Activated naive CD4-positive, alpha-beta T cell treated with anti-CD3 and anti-CD28 coated beads, Interleukin-2, amount 50 U/mL, for 72 hours (primary cell): Measurements from ENCODE around the gene DSTYK. TPM values are rescaled to one million over a fixed set of nuclear protein-coding genes. Genes with fewer than 3 reads are reported as not detected.

Source experiments
- ATAC-seq, 2 donors: fragments of 150-1000 bp; cut with Tn5 transposase; 2 replicates each; pipeline ENCODE4 v1.10.0; 2021; ENCODE audit warnings: mild to moderate bottlenecking in 2 of 2, moderate library complexity in 2 of 2
- DNase-seq, 2 donors: peaks; one replicate each; pipeline ENCODE4 v3.0.0; 2021 to 2022; ENCODE audit warnings: low spot score in 2 of 2
- H3K27ac Mint-ChIP-seq, 2 donors: one replicate each; pipeline ENCODE4 v1.8.0; 2022; ENCODE audit warnings: mild to moderate bottlenecking in 2 of 2, mixed read lengths in 2 of 2
- H3K36me3 Mint-ChIP-seq, 2 donors: one replicate each; pipeline ENCODE4 v1.8.0; 2022; ENCODE audit warnings: mixed read lengths in 2 of 2
- H3K9me3 Mint-ChIP-seq, 2 donors: one replicate each; pipeline ENCODE4 v1.8.0; 2022; ENCODE audit warnings: mixed read lengths in 2 of 2
- total RNA-seq, 2 donors: library from RNA; stranded (reverse); gene quantifications; one replicate each; pipeline ENCODE4 v1.2.3, GENCODE V29; 2022

Gene DSTYK
- total RNA-seq, 2 donors from 2014 or later: 13.0 to 15.3 TPM

DNA sequence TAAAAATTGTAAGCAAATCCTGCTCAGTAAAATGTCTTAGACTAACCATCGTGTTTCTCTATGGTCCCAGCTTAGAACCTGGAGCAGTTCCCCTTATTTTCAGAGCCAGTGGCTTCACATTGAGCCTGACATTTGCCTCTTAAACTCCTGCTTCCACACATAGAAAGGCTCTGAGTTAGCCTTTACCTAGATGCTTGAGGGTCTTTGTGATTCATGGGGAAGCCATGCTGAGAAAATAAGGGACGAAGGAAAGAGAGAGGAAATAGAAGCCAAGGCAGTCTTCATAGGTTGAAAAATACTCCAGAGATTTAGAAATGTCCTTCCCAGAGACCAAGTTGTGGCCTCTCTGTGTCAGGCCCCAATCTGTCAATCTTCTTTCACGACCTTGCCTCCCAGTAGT, 73.6 kb downstream of the DSTYK start:
- Mint-ChIP-seq H3K9me3 (no peaks in the 10 kb centered on the region), H3K36me3 (no peaks in the 10 kb centered on the region), H3K27ac (no peak overlapping the region)
- ATAC-seq: no peak
- no peak for DNase-seq

DNA sequence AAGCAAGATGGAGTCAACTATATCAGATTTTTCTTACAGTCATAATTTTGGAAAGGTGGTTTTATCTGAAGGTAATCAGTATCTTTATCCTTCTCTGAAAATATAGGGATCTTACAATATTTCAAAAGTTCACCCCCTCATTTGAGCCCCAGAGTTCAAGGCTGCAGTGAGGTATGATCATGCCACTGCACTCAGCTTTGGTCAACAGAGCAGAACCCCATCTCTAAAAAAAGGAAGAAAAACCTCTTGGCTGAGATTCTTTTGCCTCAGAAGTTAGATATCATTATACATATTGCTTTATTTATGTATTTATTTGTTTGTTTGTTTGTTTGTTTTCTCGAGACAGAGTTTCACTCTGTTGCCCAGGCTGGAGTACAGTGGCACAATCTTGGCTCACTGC, 78.2 kb downstream of the DSTYK start:
- H3K27ac Mint-ChIP-seq: no peak overlapping the region
- ATAC-seq (no peak), DNase-seq (no peak)
- H3K36me3 Mint-ChIP-seq: no peaks in the 10 kb centered on the region
- H3K9me3 Mint-ChIP-seq: no peaks in the 10 kb centered on the region

DNA sequence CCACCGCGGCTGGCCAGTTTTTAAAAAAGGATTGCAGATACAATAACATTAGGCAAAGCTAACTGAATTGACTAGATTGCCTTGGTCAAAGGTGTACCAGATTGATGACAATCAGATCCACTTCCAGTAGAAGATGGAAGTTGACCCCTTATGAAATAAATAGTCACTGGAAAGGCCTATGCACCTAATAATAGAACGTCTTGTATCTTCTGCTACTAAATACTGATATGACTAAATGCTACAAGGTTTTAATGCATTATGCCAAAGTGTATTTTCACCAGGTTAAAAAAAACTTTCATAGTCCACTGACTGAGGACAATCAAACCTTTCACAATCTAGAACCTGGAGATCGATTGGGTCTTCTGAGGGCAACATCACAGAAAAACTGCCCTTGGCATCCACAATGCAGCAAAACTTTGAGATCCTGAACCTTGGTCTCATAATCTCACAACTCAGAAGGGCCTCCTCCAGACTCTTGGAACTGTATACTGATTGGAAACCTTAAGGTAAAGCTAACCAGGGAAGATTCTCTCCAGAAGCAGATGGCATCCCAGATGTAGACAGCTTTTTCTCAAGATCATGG, 82.0 kb downstream of the DSTYK start:
- DNase-seq: no peak
- Mint-ChIP-seq H3K36me3 (no peaks in the 10 kb centered on the region), H3K9me3 (no peaks in the 10 kb centered on the region), H3K27ac (no peak overlapping the region)
- no peak for ATAC-seq

DNA sequence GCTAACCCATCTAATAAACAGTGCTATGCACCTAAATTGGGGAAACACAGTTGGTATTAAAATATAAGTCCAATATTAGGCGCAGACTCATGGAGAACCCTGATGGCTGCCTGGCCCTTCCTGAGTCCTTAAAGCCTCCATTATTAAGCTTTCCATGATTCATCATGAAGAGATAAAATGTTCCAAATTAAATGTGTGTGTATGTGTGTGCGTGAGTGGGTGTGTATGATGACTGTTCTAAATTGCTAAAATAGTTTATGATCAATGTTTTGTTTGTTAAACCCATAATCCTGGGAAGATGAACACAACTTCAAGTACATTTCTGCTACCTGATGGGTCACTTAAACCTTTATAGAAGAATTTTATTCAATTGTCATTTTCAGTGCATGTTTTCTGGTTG, 83.5 kb downstream of the DSTYK start:
- ATAC-seq: no peak
- no peak overlapping the region for H3K27ac Mint-ChIP-seq
- H3K9me3 Mint-ChIP-seq: no peaks in the 10 kb centered on the region

DNA sequence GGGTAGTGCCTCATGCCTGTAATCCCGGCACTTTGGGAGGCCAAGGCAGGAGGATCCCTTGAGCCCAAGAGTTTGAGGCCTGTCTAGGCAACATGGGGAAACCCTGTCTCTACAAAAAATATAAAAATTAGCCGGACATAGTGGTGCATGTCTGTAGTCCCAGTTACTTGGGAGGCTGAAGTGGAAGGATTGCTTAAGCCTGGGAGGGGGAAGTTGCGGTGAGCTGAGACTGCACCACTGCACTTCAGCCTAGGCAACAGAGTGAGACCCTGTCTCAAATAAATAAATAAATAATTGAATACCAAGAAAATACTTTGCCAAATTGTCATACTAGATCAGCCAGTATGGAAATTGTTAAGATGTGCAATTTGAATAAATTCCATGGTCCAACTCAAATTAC, 83.9 kb downstream of the DSTYK start:
- no peak for DNase-seq
- Mint-ChIP-seq H3K36me3 (no peaks in the 10 kb centered on the region), H3K27ac (no peak overlapping the region), H3K9me3 (no peaks in the 10 kb centered on the region)
- ATAC-seq: no peak

More for the DNA sequence above, 83.5 kb downstream of the DSTYK start:
- DNase-seq: no peak
- H3K36me3 Mint-ChIP-seq: no peaks in the 10 kb centered on the region

DNA sequence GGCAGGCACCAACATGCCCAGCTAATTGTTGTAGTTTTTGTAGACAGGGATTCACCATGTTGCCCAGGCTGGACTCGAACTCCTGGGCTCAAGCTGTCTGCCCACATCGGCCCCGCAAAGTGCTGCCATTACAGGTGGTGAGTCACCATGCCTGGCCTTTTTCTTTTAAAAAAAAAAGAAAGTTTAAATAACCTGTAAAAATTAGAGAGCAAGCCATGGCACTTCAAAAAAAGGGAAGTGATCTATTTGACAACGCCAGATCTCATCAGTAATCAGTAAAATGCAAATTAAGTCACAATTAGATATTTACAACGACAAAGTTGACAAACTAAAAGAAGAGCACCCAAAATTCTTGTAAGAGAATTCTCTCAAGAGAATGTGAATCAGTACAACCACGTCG, 86.8 kb downstream of the DSTYK start:
- ATAC-seq: no peak
- no peaks in the 10 kb centered on the region for H3K9me3 Mint-ChIP-seq

DNA sequence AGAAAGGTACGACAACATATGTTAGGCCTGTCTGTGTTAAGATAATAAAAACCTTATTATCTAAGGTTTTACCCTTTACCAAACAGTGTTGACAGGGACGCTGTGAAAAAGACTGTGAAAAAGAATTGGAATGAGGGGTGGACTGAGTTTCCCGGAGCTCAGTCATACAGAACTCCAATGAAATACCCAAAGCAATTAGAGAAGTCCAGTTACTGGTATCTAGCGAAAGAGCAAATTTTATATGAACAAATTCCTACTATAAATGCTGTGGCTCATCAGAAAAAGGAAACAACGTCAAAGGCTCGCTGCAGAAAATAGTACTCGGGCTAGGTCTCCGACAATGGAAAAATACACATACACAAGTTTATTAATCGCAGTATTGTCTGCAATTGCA, 89.0 kb downstream of the DSTYK start:
- no peak for DNase-seq
- H3K9me3 Mint-ChIP-seq: no peaks in the 10 kb centered on the region
- ATAC-seq: no peak
- peaks cover 8 to 16% of the 10 kb centered on the region in 2 donors for H3K36me3 Mint-ChIP-seq
- H3K27ac Mint-ChIP-seq: peak overlapping the region; percentile 92 to 100

More for the DNA sequence above, 86.8 kb downstream of the DSTYK start:
- no peak for DNase-seq
- H3K36me3 Mint-ChIP-seq: peaks cover 8 to 16% of the 10 kb centered on the region in 2 donors
- no peak overlapping the region for H3K27ac Mint-ChIP-seq

DNA sequence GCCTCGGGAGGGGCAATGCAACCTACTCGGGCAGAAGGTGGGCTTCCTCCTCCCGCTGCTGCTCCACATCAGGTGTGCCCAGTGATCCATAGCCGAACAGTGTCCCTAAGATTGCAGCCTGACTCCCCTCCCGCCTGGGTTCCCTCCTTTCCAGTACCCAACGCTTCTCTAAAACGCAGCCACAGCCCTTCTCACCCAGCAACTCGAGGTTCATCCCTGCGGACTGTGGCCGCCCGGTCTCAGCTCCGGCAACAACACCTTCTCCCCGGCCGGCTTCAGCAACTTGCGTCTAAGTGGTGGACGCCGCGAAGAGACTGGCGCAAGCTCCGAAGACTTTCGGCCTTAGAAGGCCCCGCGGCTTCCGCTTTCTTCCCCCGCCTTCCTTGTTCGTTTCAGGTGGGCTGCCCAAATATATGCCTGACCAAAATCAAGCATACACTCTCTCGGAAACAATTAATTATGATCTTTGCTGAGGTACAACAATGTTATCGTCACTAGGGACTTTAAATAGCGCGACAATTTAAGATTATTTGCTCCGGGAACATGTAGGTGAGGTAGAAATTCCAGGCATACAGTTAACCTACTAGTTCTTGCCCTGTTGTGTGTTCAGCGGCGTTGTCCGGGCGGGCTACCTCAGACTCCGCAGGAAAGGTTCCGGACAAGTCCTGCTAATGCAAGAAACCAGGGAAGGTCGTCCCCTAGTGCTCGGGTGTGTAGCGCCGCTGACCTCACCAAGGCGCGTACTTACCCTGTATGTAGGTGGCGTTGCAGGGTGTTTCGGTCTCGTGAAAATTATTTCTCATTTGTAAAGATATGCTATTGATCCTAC, 89.6 kb downstream of the DSTYK start, which contains the start of gene RBBP5:
TSS of gene RBBP5 (minus strand) at position 319 of the 829 bp plus-strand sequence. CDS start at position 214, 105 bp downstream.
- Mint-ChIP-seq H3K9me3 (no peaks in the 10 kb centered on the region), H3K27ac (peak within 1 kb of the TSS; percentile 92 to 100), H3K36me3 (peaks cover 8 to 16% of the 10 kb centered on the region in 2 donors)
- DNase-seq (peak; percentile 89 to 98), ATAC-seq (peak; percentile 97 to 98)

DNA sequence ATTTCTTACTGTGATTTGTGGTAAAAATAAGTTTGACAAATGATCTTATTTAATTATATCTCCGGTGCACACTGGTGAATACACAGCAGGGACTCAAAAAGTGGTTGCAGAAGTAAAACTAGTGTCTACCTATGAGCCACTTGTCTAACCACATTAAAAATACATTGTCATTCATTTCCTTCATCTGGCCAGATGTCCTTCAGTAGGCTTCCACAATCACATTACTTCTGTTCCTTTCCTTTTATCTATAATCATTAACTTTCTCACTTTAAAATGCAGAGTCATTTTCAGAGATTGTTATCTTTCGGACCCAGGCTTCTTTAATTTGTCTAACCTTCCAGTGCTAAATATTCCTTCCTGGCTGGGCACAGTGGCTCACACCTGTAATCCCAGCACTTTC, 92.8 kb downstream of the DSTYK start:
- H3K36me3 Mint-ChIP-seq: peaks cover 8 to 16% of the 10 kb centered on the region in 2 donors
- no peaks in the 10 kb centered on the region for H3K9me3 Mint-ChIP-seq
- DNase-seq (no peak), ATAC-seq (no peak)
- peak overlapping the region in 1 of 2 donors; percentile 92 for H3K27ac Mint-ChIP-seq

DNA sequence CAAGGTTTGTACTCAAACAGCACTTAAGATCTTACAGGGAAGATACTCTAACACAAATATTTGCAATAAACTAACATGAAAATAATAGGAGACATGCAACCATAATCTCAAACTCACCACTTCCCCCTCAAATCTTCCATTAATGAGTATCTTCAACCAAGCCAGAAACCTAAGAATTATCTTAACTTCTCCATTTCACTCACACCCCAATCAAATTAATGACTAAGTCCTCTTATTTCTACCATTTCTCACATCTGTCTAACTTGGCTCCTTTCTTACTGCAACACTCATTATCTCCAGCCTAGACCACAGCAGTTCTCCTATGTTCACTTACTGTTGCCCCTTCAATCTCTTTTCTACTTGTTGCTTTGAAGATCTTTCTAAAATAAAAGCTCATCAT, 100.1 kb downstream of the DSTYK start:
- DNase-seq (no peak), ATAC-seq (peak in 1 of 2 donors; percentile 62)
- no peak overlapping the region for H3K27ac Mint-ChIP-seq
- H3K9me3 Mint-ChIP-seq: no peaks in the 10 kb centered on the region
- H3K36me3 Mint-ChIP-seq: peaks cover 0 to 5% of the 10 kb centered on the region in 2 donors

DNA sequence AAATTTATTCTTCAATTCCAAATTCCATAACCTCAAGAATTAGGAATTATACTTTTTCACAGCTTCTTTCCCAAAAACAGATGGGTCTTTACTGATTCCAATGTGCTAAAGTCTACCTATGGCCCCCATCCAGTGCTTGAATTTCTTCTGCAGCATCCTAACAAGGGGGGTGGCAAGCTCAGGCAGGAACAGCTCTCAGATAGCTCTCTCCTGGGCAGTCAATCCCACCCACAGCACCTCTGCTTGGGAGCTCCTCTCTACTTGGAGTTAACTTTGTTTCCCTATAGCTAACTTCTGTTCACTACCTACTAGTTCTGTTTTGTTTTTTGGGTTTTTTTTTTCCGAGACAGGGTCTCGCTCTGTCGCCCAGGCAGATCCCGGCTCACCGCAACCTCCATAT, 101.8 kb downstream of the DSTYK start:
- no peak overlapping the region for H3K27ac Mint-ChIP-seq
- peaks cover 0 to 5% of the 10 kb centered on the region in 2 donors for H3K36me3 Mint-ChIP-seq
- DNase-seq: no peak
- no peak for ATAC-seq
- H3K9me3 Mint-ChIP-seq: no peaks in the 10 kb centered on the region

DNA sequence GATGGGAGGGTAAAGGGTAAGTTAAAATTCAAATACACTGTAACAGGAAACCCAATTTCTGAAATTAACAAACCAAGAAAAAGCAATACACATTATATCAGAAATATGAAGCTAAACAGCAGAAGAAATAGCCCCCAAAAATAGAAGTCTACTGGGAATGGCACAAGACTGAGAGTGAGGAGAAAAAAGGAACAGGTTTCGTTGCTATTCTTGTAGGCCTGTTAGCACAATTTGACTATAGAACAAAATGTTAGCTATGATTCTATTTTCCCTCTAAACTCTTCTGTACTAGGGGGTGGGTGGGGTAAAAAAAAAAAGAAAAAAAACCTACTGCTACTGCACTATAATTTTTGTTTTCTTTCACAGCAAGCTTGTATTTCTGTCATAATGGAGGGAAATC, 102.2 kb downstream of the DSTYK start:
- Mint-ChIP-seq H3K9me3 (no peaks in the 10 kb centered on the region), H3K27ac (no peak overlapping the region), H3K36me3 (peaks cover 0 to 5% of the 10 kb centered on the region in 2 donors)
- DNase-seq (no peak), ATAC-seq (no peak)

DNA sequence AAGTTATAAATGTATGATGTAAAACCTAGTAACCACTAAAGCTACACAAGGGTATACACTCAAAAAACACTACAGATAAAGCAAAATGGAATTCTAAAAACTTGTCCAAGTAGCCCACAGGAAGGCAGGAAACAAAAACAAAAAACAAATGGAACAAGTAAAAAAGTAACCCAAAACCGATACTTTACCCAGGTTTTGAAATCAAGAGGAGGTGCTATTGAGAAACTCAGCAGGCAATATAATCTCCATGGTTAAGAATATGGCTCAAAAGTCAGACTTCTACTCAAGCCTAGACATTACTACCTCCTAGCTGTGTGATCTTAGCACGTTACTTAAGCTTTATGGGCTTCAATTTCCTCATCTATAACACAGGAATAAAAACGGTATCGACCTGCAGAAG, 103.0 kb downstream of the DSTYK start:
- Mint-ChIP-seq H3K27ac (no peak overlapping the region), H3K36me3 (peaks cover 4 to 10% of the 10 kb centered on the region in 2 donors), H3K9me3 (no peaks in the 10 kb centered on the region)
- no peak for ATAC-seq
- no peak for DNase-seq

DNA sequence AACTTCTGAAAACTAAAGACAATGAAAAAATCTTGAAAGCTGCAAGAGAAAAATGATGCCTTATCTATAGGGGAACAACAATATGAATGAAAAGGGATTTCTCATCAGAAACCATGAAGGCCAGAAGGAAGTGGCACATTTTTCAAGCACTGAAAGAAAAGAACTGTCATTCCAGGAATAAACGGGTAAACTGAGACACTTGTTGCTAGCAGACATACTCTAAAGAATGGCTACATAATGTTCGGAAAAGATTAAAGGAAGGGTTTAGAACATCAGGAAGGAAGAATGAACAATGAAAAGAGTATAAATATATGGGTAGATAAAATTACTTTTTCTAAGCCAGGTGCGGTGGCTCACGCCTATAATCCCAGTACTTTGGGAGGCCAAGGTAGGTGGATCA, 104.2 kb downstream of the DSTYK start:
- DNase-seq: no peak
- Mint-ChIP-seq H3K36me3 (peaks cover 4 to 8% of the 10 kb centered on the region in 2 donors), H3K27ac (no peak overlapping the region), H3K9me3 (no peaks in the 10 kb centered on the region)
- no peak for ATAC-seq

DNA sequence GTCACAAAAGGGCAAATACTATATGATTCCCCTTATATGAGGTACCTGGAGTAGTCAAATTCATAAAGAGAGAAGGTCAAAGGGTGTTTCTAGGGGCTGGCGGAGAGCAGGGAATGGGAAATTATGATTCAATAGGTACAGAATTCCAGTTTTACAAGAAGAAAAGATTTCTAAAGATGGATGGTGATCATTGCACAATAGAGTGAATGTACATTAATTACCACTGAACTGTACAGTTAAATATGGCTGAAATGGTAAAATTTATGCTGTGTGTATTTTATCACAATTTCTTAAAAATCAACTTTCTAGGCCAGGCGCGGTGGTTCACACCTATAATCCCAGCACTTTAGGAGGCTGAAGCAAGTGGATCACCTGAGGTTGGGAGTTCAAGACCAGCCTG, 109.1 kb downstream of the DSTYK start:
- DNase-seq: no peak
- Mint-ChIP-seq H3K9me3 (no peaks in the 10 kb centered on the region), H3K27ac (peak overlapping the region in 1 of 2 donors; percentile 37), H3K36me3 (peaks cover 4 to 7% of the 10 kb centered on the region in 2 donors)
- no peak for ATAC-seq

DNA sequence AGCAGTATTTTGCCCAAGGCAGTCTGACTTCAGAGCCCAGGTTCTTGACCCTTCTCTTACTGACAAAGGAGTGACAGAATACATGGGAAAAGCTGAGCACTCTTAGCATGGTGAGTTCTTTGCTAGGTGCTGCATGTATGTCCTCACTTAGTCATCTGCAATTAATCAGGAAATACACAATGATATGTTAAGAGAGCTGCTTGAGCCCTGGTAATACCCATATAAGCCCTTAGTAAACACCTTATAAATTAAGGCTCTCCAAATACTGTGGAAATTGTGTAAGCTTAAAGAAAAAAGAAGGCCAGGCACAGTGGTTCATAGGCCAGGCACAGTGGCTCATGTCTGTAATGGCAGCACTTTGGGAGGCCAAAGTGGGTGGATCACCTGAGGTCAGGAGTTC, 113.3 kb downstream of the DSTYK start:
- DNase-seq: no peak
- H3K36me3 Mint-ChIP-seq: no peaks in the 10 kb centered on the region
- H3K9me3 Mint-ChIP-seq: no peaks in the 10 kb centered on the region
- H3K27ac Mint-ChIP-seq: no peak overlapping the region
- no peak for ATAC-seq

DNA sequence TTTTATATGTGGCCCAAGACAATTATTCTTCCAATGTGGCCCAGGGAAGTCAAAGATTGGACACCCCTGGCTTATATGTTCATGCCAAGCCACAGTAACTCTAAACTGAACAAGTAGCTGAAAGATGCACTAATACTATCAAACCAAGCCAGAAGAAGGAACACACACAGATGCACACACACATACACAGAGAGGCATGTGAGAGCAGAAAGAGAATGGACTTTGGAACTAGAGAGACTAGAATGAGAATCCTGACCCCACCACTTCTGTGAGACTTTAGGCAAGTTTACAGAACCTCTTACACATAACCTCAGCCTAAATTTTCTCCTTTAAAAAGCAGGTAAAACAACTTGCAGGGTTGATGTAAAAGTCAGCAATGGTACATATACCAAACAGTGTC, 116.1 kb downstream of the DSTYK start:
- Mint-ChIP-seq H3K9me3 (no peaks in the 10 kb centered on the region), H3K27ac (no peak overlapping the region), H3K36me3 (no peaks in the 10 kb centered on the region)
- DNase-seq: no peak
- ATAC-seq: no peak
